ENCODE measurements around the gene PCCA.

DNA sequence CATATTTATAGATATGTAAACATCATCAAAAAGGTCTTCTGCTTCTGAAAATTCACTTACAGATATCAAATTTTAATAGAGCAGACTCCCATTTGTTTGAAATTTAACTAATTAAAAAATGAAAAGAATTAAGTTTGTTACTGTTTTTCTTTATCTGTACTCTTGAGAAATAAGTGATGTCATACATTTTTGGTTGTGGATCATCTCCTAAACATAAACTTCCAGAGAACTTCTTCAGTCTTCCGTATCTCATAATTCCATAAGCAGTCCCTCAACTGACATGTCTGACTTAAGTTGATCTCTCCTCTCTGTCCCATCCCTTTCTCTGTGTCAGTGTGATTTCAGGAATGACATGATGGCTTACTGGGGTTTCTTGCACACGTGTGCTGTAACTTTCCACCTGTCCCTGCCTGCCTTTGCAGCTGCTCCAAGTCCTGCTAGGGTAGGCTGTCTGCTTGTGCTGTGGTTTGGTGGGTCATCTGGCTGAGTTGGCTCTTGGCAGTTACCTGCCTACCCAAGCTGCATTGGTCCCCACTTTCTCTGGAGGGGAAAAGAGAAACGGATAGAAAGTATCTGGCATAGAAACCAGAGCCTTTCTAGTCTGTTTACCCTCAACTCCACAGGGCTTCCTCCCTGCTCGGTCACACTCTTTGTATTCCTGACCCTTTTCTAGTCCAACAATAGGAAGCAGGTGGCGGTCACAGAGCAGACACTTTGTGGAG, 372.6 kb downstream of the PCCA start:
- TF ChIP-seq, protein P1, sequence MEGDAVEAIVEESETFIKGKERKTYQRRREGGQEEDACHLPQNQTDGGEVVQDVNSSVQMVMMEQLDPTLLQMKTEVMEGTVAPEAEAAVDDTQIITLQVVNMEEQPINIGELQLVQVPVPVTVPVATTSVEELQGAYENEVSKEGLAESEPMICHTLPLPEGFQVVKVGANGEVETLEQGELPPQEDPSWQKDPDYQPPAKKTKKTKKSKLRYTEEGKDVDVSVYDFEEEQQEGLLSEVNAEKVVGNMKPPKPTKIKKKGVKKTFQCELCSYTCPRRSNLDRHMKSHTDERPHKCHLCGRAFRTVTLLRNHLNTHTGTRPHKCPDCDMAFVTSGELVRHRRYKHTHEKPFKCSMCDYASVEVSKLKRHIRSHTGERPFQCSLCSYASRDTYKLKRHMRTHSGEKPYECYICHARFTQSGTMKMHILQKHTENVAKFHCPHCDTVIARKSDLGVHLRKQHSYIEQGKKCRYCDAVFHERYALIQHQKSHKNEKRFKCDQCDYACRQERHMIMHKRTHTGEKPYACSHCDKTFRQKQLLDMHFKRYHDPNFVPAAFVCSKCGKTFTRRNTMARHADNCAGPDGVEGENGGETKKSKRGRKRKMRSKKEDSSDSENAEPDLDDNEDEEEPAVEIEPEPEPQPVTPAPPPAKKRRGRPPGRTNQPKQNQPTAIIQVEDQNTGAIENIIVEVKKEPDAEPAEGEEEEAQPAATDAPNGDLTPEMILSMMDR (IDR thresholded peaks at IDR 0.05), result no peak
- no peak for TF ChIP-seq POLR2A (IDR thresholded peaks at IDR 0.05)

Measured in prostate gland (tissue), 2 donors.